GM12878 (cell line): ENCODE measurements around the gene ATG101.

ENCODE experiments used
- EGR1 ChIP-seq, 2 experiments: IDR thresholded peaks; 1 replicate in 1 of 2; 2 replicates in 1 of 2; pipeline ENCODE4 v1.6.1; 2011 to 2012; ENCODE audit warnings: low read depth in 2 of 2, low read length in 2 of 2, borderline replicate concordance in 1 of 2, mild to moderate bottlenecking in 1 of 2, moderate library complexity in 1 of 2
- FOS ChIP-seq: IDR thresholded peaks from 3 replicates; pipeline ENCODE4 v1.6.1; 2011; ENCODE audit warnings: borderline replicate concordance; ENCODE audit not compliant: insufficient read length; ENCODE audit errors: extremely low read depth
- FOXM1 ChIP-seq: IDR thresholded peaks from 2 replicates; pipeline ENCODE4 v1.6.1; 2012; ENCODE audit warnings: low read depth, mild to moderate bottlenecking, inconsistent platforms, low read length, moderate library complexity
- JUND ChIP-seq: IDR thresholded peaks from 2 replicates; pipeline ENCODE4 v1.6.1; 2012; ENCODE audit warnings: low read depth, mild to moderate bottlenecking, low read length, improper control_type of control experiment, moderate library complexity
- POLR2A ChIP-seq: IDR thresholded peaks from 2 replicates; pipeline ENCODE4 v1.6.1; 2011; ENCODE audit warnings: low read depth, mild to moderate bottlenecking, low read length
- ZNF274 ChIP-seq: IDR thresholded peaks from one replicate; pipeline ENCODE4 v1.8.0; 2011; ENCODE audit not compliant: insufficient read length, insufficient read depth
- TF ChIP-seq, protein P1 (sequence below), 3 experiments: IDR thresholded peaks in 2 of 3; conservative IDR thresholded peaks in 1 of 3; 2 replicates each; pipeline ENCODE4 v1.5.1; 2011; ENCODE audit warnings: low read depth in 3 of 3, low read length in 3 of 3, mild to moderate bottlenecking in 3 of 3, control low read depth in 2 of 3, moderate library complexity in 2 of 3, inconsistent platforms in 1 of 3, mixed read lengths in 1 of 3; ENCODE audit not compliant: control insufficient read depth in 2 of 3, insufficient read depth in 1 of 3; ENCODE audit errors: extremely low read depth in 1 of 3

GRCh38 chr12:52060498-52061177 is 9.1 kb upstream of the ATG101 start:
- TF ChIP-seq POLR2A = no peak
- TF ChIP-seq JUND = no peak
- TF ChIP-seq ZNF274 = no peak
- no peak for TF ChIP-seq EGR1 (IDR thresholded peaks at IDR 0.05; ENCODE audit: borderline replicate concordance in 1 of 2, low read depth in 2 of 2, low read length in 2 of 2)
- TF ChIP-seq FOS = no peak
- TF ChIP-seq, protein P1, sequence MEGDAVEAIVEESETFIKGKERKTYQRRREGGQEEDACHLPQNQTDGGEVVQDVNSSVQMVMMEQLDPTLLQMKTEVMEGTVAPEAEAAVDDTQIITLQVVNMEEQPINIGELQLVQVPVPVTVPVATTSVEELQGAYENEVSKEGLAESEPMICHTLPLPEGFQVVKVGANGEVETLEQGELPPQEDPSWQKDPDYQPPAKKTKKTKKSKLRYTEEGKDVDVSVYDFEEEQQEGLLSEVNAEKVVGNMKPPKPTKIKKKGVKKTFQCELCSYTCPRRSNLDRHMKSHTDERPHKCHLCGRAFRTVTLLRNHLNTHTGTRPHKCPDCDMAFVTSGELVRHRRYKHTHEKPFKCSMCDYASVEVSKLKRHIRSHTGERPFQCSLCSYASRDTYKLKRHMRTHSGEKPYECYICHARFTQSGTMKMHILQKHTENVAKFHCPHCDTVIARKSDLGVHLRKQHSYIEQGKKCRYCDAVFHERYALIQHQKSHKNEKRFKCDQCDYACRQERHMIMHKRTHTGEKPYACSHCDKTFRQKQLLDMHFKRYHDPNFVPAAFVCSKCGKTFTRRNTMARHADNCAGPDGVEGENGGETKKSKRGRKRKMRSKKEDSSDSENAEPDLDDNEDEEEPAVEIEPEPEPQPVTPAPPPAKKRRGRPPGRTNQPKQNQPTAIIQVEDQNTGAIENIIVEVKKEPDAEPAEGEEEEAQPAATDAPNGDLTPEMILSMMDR (IDR thresholded peaks at IDR 0.05 in 2 of 3, conservative IDR thresholded peaks at IDR 0.05 in 1 of 3; ENCODE audit: control insufficient read depth in 2 of 3, extremely low read depth in 1 of 3, insufficient read depth in 1 of 3, low read depth in 3 of 3, low read length in 3 of 3) = no peak
- no peak for TF ChIP-seq FOXM1
